Liver (tissue), 9 donors: Measurements from ENCODE around the gene NDUFB5. TPM values are rescaled to one million over a fixed set of nuclear protein-coding genes. Genes with fewer than 3 reads are reported as not detected.

ENCODE experiments used
- DNase-seq: peaks from one replicate; pipeline ENCODE4 v3.0.0-alpha.2; 2017; ENCODE audit warnings: low spot score
- H3K27ac ChIP-seq, 2 donors: one replicate each; pipeline ENCODE4 v1.7.0; 2013; ENCODE audit warnings: inconsistent platforms in 2 of 2, low read length in 2 of 2, control low read depth in 1 of 2, low read depth in 1 of 2, mild to moderate bottlenecking in 1 of 2
- H3K27me3 ChIP-seq, 4 donors: one replicate each; pipeline versions ENCODE4 v1.6.1 to v1.7.0; 2013; ENCODE audit warnings: low read length in 3 of 4, inconsistent platforms in 1 of 4, mild to moderate bottlenecking in 1 of 4, moderate library complexity in 1 of 4; ENCODE audit not compliant: control insufficient read depth in 4 of 4, insufficient read depth in 4 of 4
- H3K36me3 ChIP-seq, 4 donors: one replicate each; pipeline versions ENCODE4 v1.6.1 to v1.7.0; 2013; ENCODE audit warnings: low read length in 3 of 4, mild to moderate bottlenecking in 3 of 4, low read depth in 1 of 4, moderate library complexity in 1 of 4; ENCODE audit not compliant: control insufficient read depth in 4 of 4, insufficient read depth in 3 of 4
- H3K4me1 ChIP-seq, 4 donors: one replicate each; pipeline versions ENCODE4 v1.6.1 to v1.7.0; 2013; ENCODE audit warnings: low read length in 3 of 4, mild to moderate bottlenecking in 3 of 4, moderate library complexity in 1 of 4; ENCODE audit not compliant: control insufficient read depth in 4 of 4, insufficient read depth in 4 of 4
- H3K4me3 ChIP-seq, 3 donors: one replicate each; pipeline versions ENCODE4 v1.6.1 to v1.7.0; 2013; ENCODE audit warnings: low read length in 3 of 3, control low read depth in 1 of 3, low read depth in 1 of 3, mild to moderate bottlenecking in 1 of 3
- H3K9ac ChIP-seq, 2 donors: one replicate each; pipeline ENCODE4 v1.7.0; 2013; ENCODE audit warnings: low read length in 2 of 2, mild to moderate bottlenecking in 2 of 2, moderate library complexity in 2 of 2, control low read depth in 1 of 2, low read depth in 1 of 2
- H3K9me3 ChIP-seq, 4 donors: one replicate each; pipeline versions ENCODE4 v1.6.1 to v1.7.0; 2013; ENCODE audit warnings: low read length in 3 of 4; ENCODE audit not compliant: control insufficient read depth in 4 of 4
- EGR1 ChIP-seq, 2 donors: IDR thresholded peaks; 2 replicates each; pipeline ENCODE4 v1.6.1; 2016 to 2018; ENCODE audit warnings: antibody characterized with exemption in 2 of 2, low read depth in 2 of 2
- FOXA1 ChIP-seq: IDR thresholded peaks from 2 replicates; pipeline ENCODE4 v1.6.1; 2016; ENCODE audit warnings: antibody characterized with exemption
- FOXA2 ChIP-seq: IDR thresholded peaks from 2 replicates; pipeline ENCODE4 v1.6.1; 2016; ENCODE audit warnings: antibody characterized with exemption
- GABPA ChIP-seq, 2 donors: IDR thresholded peaks in 1 of 2; conservative IDR thresholded peaks in 1 of 2; 2 replicates each; pipeline ENCODE4 v1.6.1; 2016; ENCODE audit warnings: antibody characterized with exemption in 2 of 2, mild to moderate bottlenecking in 1 of 2, moderate library complexity in 1 of 2
- HNF4G ChIP-seq: IDR thresholded peaks from 2 replicates; pipeline ENCODE4 v1.6.1; 2016; ENCODE audit warnings: antibody characterized with exemption
- JUND ChIP-seq, 2 donors: IDR thresholded peaks; 2 replicates each; pipeline ENCODE4 v1.6.1; 2016; ENCODE audit warnings: antibody characterized with exemption in 2 of 2
- NR2F2 ChIP-seq: IDR thresholded peaks from 2 replicates; pipeline ENCODE4 v1.6.1; 2016; ENCODE audit warnings: antibody characterized with exemption
- RAD21 ChIP-seq, 2 donors: IDR thresholded peaks; 2 replicates each; pipeline ENCODE4 v1.6.1; 2016; ENCODE audit warnings: antibody characterized with exemption in 2 of 2, mild to moderate bottlenecking in 2 of 2
- RXRA ChIP-seq, 2 donors: IDR thresholded peaks; 2 replicates each; pipeline ENCODE4 v1.6.1; 2017 to 2018; ENCODE audit warnings: antibody characterized with exemption in 2 of 2, mild to moderate bottlenecking in 1 of 2
- SP1 ChIP-seq: IDR thresholded peaks from 2 replicates; pipeline ENCODE4 v1.6.1; 2018; ENCODE audit warnings: antibody characterized with exemption, mild to moderate bottlenecking
- TAF1 ChIP-seq: conservative IDR thresholded peaks from 2 replicates; pipeline ENCODE4 v1.6.1; 2016; ENCODE audit warnings: antibody characterized with exemption, mild to moderate bottlenecking
- YY1 ChIP-seq: IDR thresholded peaks from 2 replicates; pipeline ENCODE4 v1.6.1; 2016; ENCODE audit warnings: antibody characterized with exemption, mild to moderate bottlenecking
- WGBS: extraction: QIAGEN DNeasy Blood & Tissue Kit; methylation state at CpG from one replicate; pipeline ENCODE4 v1.1.7; 2013; 5-methylcytosine and 5-hydroxymethylcytosine counted together
- polyA plus RNA-seq, 2 donors: library from polyadenylated mRNA; stranded (reverse) in 1 of 2; unstranded in 1 of 2; fragments of 200-250 nt in 1 of 2; fragments of >200 nt in 1 of 2; fragmentation: Nextera tagmentation in 1 of 2; extraction: Ambion mirVana in 1 of 2; gene quantifications; one replicate each; pipeline versions ENCODE4 v1.2.1 to v1.2.3, GENCODE V29; 2013 to 2015
- total RNA-seq, 2 donors: library from RNA; depleted of rRNA; stranded (reverse); fragments of >200 nt; gene quantifications; one replicate each; pipeline ENCODE4 v1.2.3, GENCODE V29; 2014
- TF ChIP-seq, protein P1 (sequence below): IDR thresholded peaks from 2 replicates; pipeline ENCODE4 v1.6.1; 2016; ENCODE audit warnings: antibody characterized with exemption
- TF ChIP-seq, protein P2 (sequence below): IDR thresholded peaks from 2 replicates; pipeline ENCODE4 v1.6.1; 2016; ENCODE audit warnings: antibody characterized with exemption
- TF ChIP-seq, protein P3 (sequence below): IDR thresholded peaks from 2 replicates; pipeline ENCODE4 v1.6.1; 2016; ENCODE audit warnings: antibody characterized with exemption
- TF ChIP-seq, protein P4 (sequence below): IDR thresholded peaks from 2 replicates; pipeline ENCODE4 v1.6.1; 2016; ENCODE audit warnings: antibody characterized with exemption, mild to moderate bottlenecking
- TF ChIP-seq, protein P5 (sequence below): fragments of 150-350 bp; IDR thresholded peaks from 2 replicates; pipeline ENCODE4 v1.5.1; 2017; ENCODE audit warnings: improper control_type of control experiment, low read depth, low read length; ENCODE audit not compliant: missing input control
- donor health status: healthy.
- donor health status: healthy.
- donor health status: healthy.
- donor health status: healthy.
- donor health status: healthy.

Gene NDUFB5
- total and polyA plus RNA-seq, 4 donors = 43.4 to 92.8 (median 47.6) TPM

DNA sequence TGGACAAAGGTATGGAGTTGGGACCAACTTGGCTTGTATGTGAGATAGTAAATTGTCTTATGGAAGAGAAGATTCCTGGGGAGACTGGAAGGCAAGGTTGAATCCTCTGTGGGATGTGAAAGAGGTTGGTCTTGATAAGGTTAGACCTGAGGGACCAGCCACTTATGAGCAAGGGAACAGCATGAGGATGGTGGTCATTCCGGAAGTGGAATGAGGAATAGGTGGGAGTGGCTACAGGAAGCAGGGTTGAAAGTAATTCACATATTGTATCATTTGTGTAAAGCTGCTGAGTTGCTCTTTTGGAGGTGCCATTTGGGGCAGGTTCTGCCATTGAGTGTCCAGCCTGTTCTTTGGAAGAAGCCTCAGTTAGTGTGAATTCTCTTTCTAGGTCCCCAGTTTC is 61.4 kb downstream of the NDUFB5 start:
- no peak for DNase-seq
- Histone ChIP-seq H3K27me3 (no peaks in the 10 kb centered on the region), H3K4me3 (no peak overlapping the region), H3K27ac (no peak overlapping the region), H3K36me3 (no peaks in the 10 kb centered on the region), H3K9ac (no peak overlapping the region), H3K9me3 (no peaks in the 10 kb centered on the region), H3K4me1 (no peaks in the 10 kb centered on the region)
- TF ChIP-seq, protein P1, sequence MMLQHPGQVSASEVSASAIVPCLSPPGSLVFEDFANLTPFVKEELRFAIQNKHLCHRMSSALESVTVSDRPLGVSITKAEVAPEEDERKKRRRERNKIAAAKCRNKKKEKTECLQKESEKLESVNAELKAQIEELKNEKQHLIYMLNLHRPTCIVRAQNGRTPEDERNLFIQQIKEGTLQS = no peak
- TF ChIP-seq TAF1 = no peak
- no peak for TF ChIP-seq FOXA2
- 66% methylated on average over 1 of the region's 1 CpG for WGBS

DNA sequence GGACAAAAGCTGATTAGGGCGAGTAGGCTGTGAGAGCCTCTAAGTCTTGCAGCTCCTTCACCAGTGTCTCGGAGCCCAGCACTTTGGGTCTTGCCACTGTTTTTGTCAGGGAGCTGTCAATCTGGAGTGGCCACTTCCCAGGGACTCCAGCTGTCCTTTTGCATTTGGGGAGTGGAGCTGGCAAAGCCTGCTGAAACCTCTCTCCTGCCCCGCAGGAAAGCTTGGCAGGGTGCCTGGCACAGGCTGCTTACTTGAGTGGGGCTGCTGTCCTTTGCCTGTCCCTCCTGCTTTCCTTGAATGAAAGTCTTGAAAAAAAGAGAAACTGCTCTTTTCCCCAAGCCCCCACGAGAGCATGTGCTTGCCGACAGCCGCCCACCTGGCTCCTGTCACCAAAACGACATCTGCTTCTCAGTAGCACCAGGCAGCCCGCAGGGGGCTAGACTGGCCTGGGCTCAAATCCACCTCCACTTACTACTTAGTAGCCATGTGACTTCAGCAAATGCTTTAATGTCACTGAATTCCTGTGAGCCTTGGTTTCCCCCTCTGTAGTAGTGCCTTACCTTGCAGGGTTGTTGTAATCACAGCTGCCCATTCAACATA is 61.9 kb downstream of the NDUFB5 start:
- H3K36me3 ChIP-seq = no peaks in the 10 kb centered on the region
- H3K9ac ChIP-seq = no peak overlapping the region
- H3K4me3 ChIP-seq = no peak overlapping the region
- H3K4me1 ChIP-seq = no peaks in the 10 kb centered on the region
- H3K9me3 ChIP-seq = no peaks in the 10 kb centered on the region
- H3K27me3 ChIP-seq = no peaks in the 10 kb centered on the region
- no peak for DNase-seq
- WGBS = 74% methylated on average over 8 of the region's 8 CpGs
- no peak overlapping the region for H3K27ac ChIP-seq
- TF ChIP-seq EGR1 (IDR thresholded peaks at IDR 0.05; ENCODE audit: low read depth in 2 of 2) (no peak), GABPA (IDR thresholded peaks at IDR 0.05 in 1 of 2, conservative IDR thresholded peaks at IDR 0.05 in 1 of 2) (no peak), SP1 (no peak), HNF4G (no peak), RXRA (IDR thresholded peaks at IDR 0.05) (no peak), TAF1 (no peak)
- TF ChIP-seq, protein P2, sequence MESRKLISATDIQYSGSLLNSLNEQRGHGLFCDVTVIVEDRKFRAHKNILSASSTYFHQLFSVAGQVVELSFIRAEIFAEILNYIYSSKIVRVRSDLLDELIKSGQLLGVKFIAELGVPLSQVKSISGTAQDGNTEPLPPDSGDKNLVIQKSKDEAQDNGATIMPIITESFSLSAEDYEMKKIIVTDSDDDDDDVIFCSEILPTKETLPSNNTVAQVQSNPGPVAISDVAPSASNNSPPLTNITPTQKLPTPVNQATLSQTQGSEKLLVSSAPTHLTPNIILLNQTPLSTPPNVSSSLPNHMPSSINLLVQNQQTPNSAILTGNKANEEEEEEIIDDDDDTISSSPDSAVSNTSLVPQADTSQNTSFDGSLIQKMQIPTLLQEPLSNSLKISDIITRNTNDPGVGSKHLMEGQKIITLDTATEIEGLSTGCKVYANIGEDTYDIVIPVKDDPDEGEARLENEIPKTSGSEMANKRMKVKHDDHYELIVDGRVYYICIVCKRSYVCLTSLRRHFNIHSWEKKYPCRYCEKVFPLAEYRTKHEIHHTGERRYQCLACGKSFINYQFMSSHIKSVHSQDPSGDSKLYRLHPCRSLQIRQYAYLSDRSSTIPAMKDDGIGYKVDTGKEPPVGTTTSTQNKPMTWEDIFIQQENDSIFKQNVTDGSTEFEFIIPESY = no peak
- TF ChIP-seq, protein P3, sequence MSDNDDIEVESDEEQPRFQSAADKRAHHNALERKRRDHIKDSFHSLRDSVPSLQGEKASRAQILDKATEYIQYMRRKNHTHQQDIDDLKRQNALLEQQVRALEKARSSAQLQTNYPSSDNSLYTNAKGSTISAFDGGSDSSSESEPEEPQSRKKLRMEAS = no peak

DNA sequence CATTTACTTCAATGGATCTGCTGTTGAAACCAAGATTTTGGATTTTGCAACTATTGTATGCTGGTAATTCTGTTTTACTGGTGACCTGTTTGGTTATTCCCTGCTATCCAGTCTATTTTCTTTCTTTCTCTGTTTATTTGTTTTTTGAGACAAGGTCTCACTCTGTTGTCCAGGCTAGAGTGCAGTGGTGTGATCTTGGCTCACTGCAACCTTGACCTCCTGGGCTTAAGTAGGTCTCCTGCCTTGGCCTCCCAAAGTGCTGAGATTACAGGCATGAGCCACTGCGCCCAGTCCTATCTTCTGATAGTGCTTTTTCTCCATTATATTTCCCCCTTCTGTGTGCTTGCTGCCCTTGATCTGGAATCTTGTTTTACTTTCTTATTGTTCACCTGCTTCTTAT is 63.8 kb downstream of the NDUFB5 start:
- H3K9me3 ChIP-seq = no peaks in the 10 kb centered on the region
- 98% methylated on average over 1 of the region's 1 CpG for WGBS
- no peak for DNase-seq
- H3K27ac ChIP-seq = no peak overlapping the region
- no peak overlapping the region for H3K4me3 ChIP-seq
- peaks cover 0 to 4% (median 0%) of the 10 kb centered on the region in 4 donors for H3K4me1 ChIP-seq
- H3K36me3 ChIP-seq = no peaks in the 10 kb centered on the region
- no peaks in the 10 kb centered on the region for H3K27me3 ChIP-seq
- H3K9ac ChIP-seq = no peak overlapping the region
- no peak for TF ChIP-seq FOXA2
- no peak for TF ChIP-seq YY1
- TF ChIP-seq RAD21 (IDR thresholded peaks at IDR 0.05) = no peak
- no peak for TF ChIP-seq NR2F2
- TF ChIP-seq, protein P2 = no peak
- TF ChIP-seq FOXA1 = no peak
- TF ChIP-seq TAF1 = no peak
- TF ChIP-seq, protein P3 = no peak
- TF ChIP-seq, protein P1 = no peak
- TF ChIP-seq JUND (IDR thresholded peaks at IDR 0.05) = no peak
- no peak for TF ChIP-seq GABPA (IDR thresholded peaks at IDR 0.05 in 1 of 2, conservative IDR thresholded peaks at IDR 0.05 in 1 of 2)
- TF ChIP-seq, protein P4, sequence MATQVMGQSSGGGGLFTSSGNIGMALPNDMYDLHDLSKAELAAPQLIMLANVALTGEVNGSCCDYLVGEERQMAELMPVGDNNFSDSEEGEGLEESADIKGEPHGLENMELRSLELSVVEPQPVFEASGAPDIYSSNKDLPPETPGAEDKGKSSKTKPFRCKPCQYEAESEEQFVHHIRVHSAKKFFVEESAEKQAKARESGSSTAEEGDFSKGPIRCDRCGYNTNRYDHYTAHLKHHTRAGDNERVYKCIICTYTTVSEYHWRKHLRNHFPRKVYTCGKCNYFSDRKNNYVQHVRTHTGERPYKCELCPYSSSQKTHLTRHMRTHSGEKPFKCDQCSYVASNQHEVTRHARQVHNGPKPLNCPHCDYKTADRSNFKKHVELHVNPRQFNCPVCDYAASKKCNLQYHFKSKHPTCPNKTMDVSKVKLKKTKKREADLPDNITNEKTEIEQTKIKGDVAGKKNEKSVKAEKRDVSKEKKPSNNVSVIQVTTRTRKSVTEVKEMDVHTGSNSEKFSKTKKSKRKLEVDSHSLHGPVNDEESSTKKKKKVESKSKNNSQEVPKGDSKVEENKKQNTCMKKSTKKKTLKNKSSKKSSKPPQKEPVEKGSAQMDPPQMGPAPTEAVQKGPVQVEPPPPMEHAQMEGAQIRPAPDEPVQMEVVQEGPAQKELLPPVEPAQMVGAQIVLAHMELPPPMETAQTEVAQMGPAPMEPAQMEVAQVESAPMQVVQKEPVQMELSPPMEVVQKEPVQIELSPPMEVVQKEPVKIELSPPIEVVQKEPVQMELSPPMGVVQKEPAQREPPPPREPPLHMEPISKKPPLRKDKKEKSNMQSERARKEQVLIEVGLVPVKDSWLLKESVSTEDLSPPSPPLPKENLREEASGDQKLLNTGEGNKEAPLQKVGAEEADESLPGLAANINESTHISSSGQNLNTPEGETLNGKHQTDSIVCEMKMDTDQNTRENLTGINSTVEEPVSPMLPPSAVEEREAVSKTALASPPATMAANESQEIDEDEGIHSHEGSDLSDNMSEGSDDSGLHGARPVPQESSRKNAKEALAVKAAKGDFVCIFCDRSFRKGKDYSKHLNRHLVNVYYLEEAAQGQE = no peak
- TF ChIP-seq, protein P5, sequence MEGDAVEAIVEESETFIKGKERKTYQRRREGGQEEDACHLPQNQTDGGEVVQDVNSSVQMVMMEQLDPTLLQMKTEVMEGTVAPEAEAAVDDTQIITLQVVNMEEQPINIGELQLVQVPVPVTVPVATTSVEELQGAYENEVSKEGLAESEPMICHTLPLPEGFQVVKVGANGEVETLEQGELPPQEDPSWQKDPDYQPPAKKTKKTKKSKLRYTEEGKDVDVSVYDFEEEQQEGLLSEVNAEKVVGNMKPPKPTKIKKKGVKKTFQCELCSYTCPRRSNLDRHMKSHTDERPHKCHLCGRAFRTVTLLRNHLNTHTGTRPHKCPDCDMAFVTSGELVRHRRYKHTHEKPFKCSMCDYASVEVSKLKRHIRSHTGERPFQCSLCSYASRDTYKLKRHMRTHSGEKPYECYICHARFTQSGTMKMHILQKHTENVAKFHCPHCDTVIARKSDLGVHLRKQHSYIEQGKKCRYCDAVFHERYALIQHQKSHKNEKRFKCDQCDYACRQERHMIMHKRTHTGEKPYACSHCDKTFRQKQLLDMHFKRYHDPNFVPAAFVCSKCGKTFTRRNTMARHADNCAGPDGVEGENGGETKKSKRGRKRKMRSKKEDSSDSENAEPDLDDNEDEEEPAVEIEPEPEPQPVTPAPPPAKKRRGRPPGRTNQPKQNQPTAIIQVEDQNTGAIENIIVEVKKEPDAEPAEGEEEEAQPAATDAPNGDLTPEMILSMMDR = no peak
